WTC11 (cell line): Measurements from ENCODE around the gene ACOX2.

Experiments
- CTCF ChIP-seq: fragments of 200-600 bp; IDR thresholded peaks from 2 replicates; pipeline ENCODE4 v1.8.0; 2022; ENCODE audit warnings: antibody characterized with exemption
- JUN ChIP-seq: sonication (generic); formaldehyde crosslinking; IDR thresholded peaks from 2 replicates; pipeline ENCODE4 v1.8.0; 2023; ENCODE audit warnings: mild to moderate bottlenecking, missing genetic modification reagents
- NR2C2 ChIP-seq: sonication (generic); formaldehyde crosslinking; IDR thresholded peaks from 2 replicates; pipeline ENCODE4 v1.8.0; 2022; ENCODE audit warnings: mild to moderate bottlenecking, missing genetic modification reagents
- SP1 ChIP-seq: sonication (generic); formaldehyde crosslinking; conservative IDR thresholded peaks from 2 replicates; pipeline ENCODE4 v1.8.1; 2022; ENCODE audit warnings: missing genetic modification reagents
- ZBTB21 ChIP-seq: sonication (generic); formaldehyde crosslinking; IDR thresholded peaks from 2 replicates; pipeline ENCODE4 v1.8.1; 2023; ENCODE audit warnings: mild to moderate bottlenecking, missing genetic modification reagents, borderline replicate concordance
- ZBTB43 ChIP-seq: sonication (generic); formaldehyde crosslinking; IDR thresholded peaks from 2 replicates; pipeline ENCODE4 v1.8.1; 2023; ENCODE audit warnings: mild to moderate bottlenecking, missing genetic modification reagents
- ZNF512 ChIP-seq: sonication (generic); formaldehyde crosslinking; IDR thresholded peaks from 2 replicates; pipeline ENCODE4 v1.8.1; 2022; ENCODE audit warnings: missing genetic modification reagents, borderline replicate concordance

GRCh38 chr3:58529516-58530353 lies 7.3 kb downstream of the ACOX2 start:
- no peak for TF ChIP-seq NR2C2 (CRISPR knock-in tag)
- TF ChIP-seq JUN (CRISPR knock-in tag) = no peak
- TF ChIP-seq CTCF = peak; percentile 32; the same call in 1 of the 2 replicates
- TF ChIP-seq ZNF512 = no peak
- TF ChIP-seq SP1 (CRISPR knock-in tag) = no peak
- no peak for TF ChIP-seq ZBTB21 (CRISPR knock-in tag)
- no peak for TF ChIP-seq ZBTB43 (CRISPR knock-in tag)
